GM19452 (cell line): ENCODE measurements around the gene GRM1.
"Not testable (repeated sequence)": the region's sequence is repeated elsewhere in the genome, so short reads cannot be mapped to it uniquely, and the experiment has no call there.

Experiments used
- ATAC-seq: cut with Tn5 transposase; IDR thresholded peaks from one replicate; pipeline ENCODE4 v1.9.1; 2021; ENCODE audit not compliant: unreplicated experiment

Gene GRM1

DNA sequence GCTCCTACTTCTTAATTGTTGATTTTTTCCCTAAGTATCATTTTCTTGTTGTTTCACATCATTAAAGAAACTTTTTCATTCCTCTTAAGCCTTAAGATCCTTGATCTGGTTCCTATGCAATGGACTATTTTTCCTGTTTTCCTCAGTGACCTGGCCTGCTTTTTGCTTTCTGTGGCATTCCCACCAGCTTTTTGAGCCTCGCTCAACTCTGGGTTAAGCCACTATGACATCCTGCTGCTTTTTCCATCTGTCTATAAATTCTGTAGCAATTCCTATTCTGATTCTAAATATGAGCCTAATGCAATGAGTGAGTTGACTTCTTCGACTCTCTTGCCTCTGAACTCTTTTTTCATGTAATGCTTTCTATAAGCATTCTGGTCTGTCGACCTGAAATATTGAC, 160.3 kb downstream of the GRM1 start:
- no peak for ATAC-seq

DNA sequence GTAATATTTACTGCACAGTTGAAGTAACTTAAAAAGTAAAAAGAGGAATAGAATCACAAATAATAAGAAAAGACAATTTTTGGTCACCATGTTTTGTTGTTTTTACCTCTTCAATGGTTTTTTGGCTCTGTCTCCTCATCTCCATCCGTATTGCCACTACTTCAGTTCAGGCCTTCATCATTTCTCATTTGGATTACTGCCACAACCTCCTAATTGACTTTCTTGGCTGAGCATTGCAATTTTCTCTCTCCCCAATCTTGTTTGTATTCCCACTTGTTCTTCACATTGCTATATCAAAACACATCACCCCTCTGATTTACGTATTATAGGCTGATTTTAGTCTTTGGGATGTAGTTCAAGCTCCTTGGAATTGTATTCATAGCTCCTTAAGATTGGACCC, 161.7 kb downstream of the GRM1 start:
- ATAC-seq: no peak

- ATAC-seq: no peak
Measured at GRCh38 chr6:146191166-146191565, 162.3 kb downstream of the GRM1 start.

- no peak for ATAC-seq
Measured at GRCh38 chr6:146191612-146192011, 162.8 kb downstream of the GRM1 start.

- ATAC-seq: no peak
Measured at GRCh38 chr6:146194434-146194833, 165.6 kb downstream of the GRM1 start.

GRCh38 chr6:146200176-146200575, 171.3 kb downstream of the GRM1 start:
- no peak for ATAC-seq

DNA sequence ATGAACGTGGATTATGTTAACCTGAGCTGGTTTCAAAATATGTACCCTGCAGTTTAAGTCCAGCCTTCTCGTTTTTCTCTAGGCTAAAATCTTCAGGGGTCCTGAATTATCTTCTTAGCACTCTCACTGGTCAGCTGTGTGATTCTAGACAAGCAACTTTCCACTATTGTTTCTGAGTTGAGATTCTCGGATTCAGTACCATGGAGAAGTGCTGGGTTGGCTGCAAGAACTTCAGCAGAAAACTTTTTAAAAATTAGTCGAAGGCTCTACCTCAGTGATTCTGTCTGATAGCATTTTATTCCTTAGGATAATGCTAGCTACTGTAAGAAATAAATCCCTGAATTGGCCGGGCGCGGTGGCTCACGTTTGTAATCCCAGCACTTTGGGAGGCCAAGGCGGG, 173.7 kb downstream of the GRM1 start:
- ATAC-seq: no peak

GRCh38 chr6:146209942-146210341, 181.1 kb downstream of the GRM1 start:
- no peak for ATAC-seq

GRCh38 chr6:146210406-146211083, 181.7 kb downstream of the GRM1 start:
- no peak for ATAC-seq

GRCh38 chr6:146211646-146212045, 182.8 kb downstream of the GRM1 start:
- no peak for ATAC-seq

DNA sequence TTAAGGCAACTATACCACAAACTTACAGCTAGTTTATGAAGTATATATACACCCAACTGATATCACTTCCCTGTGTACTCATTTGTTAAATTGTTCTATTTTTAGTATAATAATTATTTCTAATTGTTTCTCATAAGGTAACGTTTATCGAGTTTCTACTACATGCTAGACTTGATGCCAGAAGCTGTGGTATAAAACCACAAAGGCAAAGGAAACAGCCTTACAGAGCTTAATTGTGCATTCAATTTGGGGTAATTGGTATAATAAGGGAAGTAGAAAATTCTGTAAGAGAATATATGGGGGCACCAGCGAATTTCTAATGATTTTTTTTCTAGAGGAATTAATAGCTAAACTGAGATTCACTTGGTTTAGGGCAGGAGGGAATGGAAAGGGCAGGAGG, 183.9 kb downstream of the GRM1 start:
- no peak for ATAC-seq

GRCh38 chr6:146219101-146219500, 190.2 kb downstream of the GRM1 start:
- no peak for ATAC-seq

GRCh38 chr6:146224449-146224848, 195.6 kb downstream of the GRM1 start:
- no peak for ATAC-seq

GRCh38 chr6:146224988-146225387, 196.1 kb downstream of the GRM1 start:
- ATAC-seq: no peak

DNA sequence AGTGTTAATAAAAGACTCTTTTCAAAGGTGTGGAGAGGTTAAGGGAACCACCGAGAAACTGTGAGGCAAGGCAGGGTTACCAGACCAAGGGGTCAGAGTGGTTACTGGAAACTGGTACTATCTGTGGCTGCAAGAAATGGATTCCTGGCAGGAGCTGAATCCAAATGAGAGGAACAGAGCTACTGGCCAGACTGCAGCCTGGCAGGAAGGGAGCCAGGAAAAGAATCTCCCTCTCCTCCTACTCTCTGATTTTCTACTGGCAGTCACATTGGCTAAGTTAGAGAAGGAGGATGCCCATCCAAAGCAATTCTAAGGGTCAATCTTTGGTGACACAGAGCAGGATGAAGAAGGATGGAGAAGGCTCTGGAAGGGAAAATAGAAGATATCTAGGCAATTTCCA, 211.5 kb downstream of the GRM1 start:
- ATAC-seq: no peak

DNA sequence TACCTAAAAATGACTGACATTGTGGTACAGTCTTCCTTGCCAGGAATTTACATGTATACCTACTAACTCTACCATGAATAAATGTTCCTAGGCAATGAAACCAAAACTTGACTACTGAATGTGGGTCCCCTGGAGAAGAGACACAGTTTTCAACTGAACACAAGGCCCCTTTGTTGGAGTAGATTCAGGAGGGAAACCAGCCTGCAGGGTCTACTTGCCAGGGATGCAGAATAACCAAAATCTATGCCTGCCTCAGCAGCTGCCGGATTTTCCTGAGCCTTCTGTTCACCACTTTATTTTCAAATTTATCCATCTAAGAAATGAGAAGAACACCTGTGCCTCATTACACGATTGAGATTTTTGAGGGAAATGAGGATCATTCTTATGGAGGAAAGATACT, 211.9 kb downstream of the GRM1 start:
- ATAC-seq: no peak

- ATAC-seq: not testable (repeated sequence)
Measured at GRCh38 chr6:146243646-146244045, 214.8 kb downstream of the GRM1 start.

- no peak for ATAC-seq
Measured at GRCh38 chr6:146244630-146245143, 215.8 kb downstream of the GRM1 start.

DNA sequence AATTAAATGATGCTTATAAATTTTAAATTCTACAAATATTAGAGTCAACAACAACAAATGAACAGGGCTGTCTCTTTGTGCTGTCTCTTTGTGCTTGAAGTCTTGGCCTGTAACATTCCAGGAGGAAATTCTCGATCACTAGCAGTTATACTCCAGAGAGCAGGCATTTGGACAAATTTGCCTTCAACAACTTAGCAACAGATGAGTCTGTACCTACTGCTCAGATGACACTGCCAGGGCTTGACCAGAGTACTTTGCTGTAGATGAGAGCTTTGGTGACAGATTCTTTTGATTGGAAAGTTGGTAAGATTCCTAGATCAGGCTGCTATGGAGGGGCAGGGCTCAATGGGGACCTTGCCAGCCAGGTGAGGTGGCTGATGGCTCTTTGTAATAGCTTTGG, 217.2 kb downstream of the GRM1 start:
- no peak for ATAC-seq

DNA sequence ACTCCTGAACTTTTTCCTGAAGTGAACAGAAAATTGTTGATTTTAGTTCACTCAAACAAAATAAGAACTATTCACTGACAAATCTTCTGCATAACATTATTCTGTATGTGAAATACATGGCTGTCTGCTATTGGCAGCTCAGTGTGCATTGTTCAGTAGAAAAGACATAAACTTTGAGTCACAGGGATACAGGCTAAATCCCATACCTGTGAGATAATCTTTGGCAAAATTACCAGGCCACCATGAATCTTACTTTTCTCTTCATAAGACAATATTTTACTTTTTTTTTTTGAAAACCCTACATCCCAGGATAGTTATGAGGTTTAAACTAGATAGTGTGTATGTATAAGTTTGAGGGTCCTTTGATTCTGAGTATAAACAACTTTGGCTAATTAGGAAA, 224.8 kb downstream of the GRM1 start:
- ATAC-seq: no peak

GRCh38 chr6:146258206-146258605, 229.3 kb downstream of the GRM1 start:
- ATAC-seq: no peak

DNA sequence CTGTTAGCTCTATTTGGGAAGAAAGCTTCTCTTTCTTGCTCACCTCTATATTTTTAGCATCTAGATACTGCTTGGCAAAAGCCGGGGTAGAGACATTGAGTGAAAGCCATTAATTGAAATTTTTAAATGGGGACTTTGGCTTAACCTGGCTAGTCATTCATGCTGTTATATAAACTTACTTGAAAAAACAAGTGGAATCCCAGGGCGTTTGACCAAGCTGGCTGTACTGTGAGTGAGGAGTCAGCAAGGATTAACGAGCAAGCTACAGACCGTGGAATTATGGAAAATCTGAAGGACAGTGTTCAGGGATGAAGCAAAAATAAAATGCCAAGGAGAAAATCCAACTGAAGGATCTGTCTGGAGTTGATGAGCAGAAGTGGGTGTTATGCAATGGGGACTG, 232.0 kb downstream of the GRM1 start:
- ATAC-seq: no peak

DNA sequence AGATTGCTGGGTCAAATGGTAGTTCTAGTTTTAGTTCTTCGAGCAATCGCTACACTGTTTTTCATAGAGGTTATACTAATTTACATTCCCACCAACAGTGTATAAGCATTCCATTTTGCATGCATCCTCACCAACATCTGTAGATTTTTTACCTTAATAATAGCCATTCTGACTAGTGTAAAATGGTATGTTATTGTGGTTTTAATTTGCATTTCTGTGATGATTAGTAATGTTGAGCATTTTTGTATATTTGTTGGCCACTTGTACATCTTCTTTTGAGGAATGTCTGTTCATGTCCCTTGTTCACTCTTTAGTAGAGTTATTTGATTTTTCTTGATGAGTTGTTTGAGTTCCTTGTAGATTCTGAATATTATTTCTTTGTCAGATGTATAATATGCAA, 236.2 kb downstream of the GRM1 start:
- ATAC-seq: no peak
